GOT3 (cell line): Measurements from ENCODE around the gene CRACR2B.

Experiments
- DNase-seq: peaks from one replicate; lab custom pipeline; 2025; ENCODE audit warnings: mixed read lengths; lab: John Stamatoyannopoulos, UW

The CRACR2B gene

DNA sequence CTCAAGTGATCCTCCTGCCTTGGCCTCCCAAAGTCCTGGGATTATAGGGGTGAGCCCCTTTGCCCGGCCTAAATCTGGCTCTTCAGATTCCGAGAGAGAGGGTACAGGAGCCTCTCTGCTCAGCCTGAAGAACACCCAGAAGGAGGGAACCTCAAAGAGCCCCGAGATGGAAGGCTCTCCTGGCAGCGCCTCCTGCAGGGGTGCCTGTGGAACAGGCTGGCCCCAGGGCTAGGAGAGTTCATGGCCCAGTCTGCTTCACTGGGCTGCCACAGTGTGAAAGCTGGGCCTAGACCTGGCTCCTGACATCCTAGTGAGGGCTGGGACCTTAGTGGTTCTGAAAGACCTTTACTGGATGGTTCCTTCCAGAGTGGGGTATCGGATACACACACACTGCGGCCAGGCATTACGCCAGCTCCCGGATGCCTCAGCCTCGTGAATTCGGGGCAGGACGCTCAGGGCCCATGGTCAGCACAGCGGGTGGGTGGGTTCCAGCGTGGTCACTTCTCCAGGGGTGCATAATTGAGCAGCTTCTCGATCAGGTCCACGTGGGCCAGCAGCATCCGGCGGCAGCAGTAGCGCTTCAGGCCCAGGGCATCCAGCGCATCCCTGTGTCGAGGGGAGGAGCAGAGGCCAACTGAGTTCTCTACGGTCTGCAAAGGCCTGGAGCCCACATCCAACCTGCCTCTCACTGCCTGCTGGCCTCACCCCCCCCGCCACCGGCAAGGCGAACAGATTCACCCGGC lies 12.3 kb downstream of the CRACR2B start:
- no peak for DNase-seq

DNA sequence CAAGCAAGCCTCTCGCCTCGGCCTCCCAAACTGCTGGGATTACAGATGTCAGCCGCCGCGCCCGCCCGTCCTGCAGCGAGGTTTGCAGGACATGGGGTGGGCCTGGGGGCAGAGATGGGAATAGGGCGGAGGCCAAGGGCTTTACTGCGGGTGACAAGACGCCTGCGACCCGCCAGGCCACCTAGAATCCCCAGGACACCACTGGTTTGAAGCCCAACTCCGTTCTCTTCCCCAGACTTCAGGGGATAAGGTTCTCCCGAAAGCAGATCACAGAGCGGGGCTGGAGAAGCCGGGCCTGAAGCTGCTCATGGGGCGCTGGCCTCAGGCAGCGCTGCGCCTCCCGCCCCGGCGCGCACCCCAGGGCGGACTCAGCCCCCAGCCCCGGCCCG lies 14.3 kb downstream of the CRACR2B start:
- no peak for DNase-seq

DNA sequence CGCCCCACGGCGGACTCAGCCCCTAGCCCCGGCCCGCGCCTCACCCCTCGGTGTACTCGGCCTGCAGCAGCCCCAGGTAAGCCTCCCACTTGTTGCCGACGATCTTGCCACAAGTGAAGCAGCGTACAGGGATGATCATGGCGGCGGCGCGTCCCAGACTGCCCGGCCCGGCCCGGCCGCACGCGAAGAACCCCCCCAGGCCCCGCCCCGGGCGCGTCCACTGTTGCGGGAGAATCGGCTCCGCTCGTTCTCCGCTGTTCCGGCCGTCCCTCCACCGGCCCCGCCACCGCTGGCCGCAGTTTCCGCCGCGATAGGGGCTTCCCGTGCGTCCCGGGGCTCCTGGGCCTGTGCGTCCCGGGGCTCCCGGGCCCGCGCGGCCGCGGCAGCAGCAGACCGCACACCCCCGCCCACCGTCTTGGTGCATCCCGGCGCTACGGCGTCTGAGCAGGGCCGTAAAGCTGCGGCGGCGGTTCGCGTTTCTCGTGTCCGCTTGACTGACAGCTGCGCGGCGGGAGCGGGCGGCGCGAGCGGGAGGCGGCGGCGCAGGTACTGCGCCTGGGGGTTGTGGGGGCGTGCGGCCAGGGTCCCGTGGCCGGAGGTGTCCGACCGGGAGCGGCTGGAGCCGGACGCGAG lies 14.8 kb downstream of the CRACR2B start, which contains the start of the genes POLR2L and TSPAN4:
TSS of gene POLR2L (minus strand) at position 160 of the 633 bp plus-strand sequence. CDS start at position 139, 21 bp downstream.
TSS of gene TSPAN4 (plus strand) at position 483 of the 633 bp plus-strand sequence. CDS start 7,453 bp downstream, outside the sequence.
- DNase-seq, result peak; percentile 16

DNA sequence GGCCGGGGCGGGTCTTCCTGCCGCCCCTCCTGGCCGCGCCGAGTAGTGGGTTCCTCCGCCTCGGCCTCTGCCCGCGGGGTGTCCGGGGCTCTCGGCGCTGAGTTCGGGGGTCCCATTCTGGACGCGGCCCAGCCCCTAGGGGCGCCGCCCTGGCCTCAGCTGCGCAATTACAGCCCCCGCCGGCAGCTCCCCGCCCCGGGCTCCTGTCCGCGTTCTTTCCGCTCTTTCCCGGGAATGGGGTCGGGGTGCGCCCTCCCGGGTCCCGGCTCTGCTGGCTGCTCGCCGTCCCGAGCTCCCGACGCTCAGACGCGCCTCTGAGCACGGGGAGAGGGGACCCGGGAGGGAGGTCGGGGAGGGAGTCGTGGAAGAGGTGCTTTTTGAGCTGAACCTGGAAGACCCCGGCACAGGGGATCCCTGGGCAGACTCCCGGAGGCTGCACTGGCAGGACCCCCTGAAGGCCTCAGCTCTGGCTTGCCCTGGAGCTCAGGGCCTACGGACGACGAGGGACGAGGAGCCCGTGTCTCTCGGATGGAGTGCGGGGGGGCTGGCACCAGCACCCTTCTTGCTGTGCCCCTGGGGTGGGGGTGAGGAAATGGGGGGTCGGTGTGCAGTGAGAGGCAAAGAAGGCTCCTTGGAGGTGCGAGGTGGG lies 15.5 kb downstream of the CRACR2B start:
- DNase-seq, result no peak

DNA sequence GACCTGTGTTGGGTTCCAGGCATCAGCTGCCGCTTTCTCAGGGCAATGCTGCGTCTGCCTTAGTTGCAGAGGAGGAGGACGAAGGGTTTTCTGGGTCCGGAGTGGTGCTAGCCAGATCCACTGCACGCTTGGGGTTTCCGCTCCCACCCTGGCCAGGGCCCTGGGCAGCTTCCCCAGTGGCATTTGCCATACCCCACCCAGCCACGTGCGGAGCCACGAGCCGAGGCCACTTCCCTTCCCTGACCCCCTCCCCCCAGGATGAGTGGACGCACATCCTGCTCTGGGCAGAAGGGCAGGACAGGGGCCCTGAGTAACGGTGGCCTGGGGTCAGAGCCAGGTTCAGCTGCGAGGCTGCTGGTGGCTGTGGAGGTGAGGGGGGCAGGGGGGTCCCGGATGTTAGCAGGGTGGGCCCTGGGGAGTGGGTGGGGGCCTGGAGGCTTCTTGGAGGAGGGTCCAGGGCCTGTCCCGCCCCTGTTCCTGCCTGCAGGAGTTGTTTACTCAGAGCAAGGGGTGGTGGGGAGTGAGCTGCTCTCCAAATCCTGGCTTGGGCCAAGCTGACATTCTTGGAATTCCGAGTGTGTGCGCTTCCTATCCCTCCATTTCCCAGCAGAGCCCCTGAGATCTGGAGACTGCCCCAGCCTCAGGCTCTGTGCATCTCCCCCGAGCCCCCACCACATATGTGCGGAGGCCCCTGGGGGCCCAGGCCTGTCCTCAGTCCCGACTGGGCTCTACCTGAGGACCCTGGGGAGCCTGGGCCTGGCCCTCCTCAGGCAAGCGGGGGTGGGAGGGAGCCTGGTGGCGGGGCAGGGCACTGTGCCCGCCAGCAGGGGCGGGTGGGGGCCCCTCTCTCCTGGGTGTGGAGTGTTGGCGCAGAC lies 16.3 kb downstream of the CRACR2B start:
- peak; percentile 44 for DNase-seq

DNA sequence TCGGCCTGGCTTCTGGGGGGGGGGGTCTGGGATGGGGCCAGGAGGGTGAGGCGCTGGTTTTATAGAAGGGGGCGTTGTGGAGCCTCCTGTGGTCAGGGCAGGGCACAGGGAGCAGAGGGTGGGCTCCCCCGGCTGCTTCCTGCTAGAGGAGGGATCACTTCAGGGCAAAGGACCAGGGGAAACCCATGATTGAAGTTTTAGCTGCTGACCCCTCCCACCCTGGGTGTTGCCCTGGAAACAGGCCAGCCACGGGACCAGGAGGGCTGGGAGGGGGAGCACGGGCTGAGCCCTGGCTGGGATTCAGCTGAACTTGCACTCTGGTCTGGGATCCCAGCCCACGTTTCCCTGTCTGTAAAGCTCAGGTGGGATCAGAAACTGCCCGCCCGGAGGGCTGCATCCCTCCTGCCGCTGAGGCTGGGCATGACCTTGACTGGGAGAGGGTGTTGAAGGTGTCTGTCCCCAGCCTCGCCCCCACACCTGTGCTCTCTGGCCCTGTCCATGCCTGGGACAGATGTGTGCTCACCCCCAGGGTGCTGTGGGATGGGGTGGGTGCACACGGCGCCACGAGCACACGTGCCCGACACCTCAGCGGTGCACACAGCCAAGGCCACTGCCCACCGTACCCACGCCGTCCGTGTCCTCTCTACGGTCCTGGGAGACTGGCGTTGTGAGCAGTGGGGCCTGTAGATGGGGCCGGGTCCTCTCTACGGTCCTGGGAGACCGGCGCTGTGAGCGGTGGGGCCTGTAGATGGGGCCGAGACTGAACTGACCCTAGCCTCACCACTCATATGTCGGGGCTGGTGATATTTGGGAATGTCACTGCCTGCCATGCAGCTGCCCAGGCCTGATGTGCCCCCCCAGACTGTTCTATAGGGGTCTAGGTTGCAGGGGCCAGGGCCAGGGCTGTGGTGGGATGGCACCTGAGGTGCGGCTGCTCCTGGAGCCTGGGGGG lies 17.2 kb downstream of the CRACR2B start:
- DNase-seq, result no peak

DNA sequence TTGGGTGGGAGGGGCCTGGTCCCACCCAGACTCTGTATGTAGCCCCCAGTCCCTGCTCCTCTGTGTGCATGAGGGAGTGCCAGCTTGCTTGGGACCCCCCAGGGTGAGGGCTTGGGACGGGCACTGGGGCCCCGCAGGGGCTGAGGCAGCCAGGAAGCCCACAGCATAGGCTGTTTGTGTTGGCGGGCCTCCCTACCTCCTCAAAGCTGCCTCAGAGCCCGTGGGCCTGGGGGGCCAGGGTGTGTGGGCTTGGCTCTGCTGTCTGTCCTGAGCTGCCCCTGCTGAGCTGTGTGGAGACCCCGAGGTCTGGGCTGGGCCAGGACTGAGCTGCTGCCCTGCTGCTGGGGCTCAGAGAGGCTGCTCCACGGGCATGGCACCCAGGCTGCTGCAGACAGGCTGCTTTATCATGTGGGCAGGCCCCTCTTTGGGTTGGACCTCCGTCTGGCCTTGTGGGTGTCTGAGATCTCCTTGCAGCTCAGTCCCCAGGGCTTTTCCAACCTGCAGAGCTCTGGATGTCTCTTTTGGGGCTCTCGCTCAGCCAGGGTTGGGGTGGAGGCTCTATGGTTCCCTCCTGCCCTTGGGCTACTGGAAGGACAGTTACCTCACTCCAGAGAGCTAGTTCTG lies 18.3 kb downstream of the CRACR2B start:
- no peak for DNase-seq

DNA sequence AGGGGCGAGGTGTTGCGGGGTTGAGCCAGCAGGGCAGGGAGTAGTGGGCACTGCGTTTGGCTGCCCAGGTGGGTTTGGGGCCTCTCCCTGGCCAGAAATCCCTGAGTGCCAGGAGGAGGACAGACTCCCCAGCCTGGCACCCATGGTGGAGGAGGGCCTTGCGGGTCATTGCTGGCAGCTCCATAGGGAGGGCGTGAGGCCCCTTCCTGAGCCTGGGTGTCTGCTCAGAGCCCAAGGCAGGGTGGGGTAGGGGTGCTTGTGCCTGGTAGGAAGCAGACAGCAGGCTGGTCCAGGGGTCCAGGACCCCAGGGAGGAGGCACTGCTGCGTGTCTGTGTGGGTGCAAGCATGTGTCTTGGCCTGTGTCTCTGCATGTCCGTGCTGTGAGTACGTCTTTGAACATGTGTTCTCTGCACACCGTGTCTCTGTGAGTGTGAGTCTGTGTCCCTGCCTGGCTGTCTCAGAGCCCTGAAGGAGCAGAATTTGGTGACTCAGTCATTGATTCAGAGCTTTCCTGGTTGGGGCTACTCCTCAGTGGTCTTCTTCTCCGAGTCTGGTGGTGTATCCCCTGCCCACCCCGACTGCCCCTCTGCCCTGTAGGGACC lies 18.9 kb downstream of the CRACR2B start:
- DNase-seq, result no peak

DNA sequence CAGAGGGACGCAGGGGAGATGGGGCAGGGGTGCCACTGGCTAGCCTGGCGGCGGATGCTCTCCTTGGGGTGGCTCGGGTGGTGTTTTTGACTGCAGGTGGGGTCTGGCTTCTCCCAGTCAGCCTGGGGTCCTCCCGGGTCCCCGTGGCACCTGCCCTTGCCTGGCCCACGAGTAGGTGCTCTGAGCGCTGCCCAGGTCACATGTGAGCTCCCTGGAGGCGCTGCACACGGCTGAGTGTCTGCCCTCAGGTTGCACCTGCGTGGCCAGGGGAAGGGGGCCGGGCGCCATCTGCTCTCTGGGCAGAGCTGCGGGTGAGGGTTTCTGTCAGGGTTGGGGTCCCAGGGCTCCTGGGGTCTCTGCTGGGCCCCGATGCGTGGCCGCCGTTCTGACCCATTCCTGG lies 20.2 kb downstream of the CRACR2B start:
- DNase-seq, result no peak

DNA sequence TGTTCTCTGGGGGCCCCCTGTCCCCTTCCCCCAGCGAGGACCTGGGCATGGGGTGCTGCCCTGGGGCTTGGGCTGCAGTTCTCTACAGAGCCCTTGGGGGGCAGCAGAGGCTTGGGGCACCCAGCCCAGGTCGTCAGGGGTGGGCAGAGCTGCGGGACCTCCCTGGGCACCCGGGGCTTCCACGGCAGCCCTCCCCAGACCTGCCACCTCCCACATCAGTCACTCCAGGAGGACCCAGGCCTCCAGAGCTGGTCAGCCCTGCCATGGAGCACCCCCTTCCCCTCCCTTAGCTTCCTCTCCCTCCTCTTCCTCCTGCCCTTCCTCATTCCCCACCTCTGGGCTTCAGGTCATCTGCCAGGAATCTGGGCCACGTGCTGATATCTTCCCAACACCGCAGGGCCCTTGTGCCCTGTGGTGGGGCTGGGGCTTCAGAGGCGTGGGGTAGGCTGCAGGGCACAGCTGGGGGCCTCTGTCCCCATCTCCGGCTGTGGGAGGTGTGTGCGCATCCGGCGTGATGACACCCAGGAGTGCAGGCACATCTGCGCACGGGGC lies 20.7 kb downstream of the CRACR2B start:
- no peak for DNase-seq

DNA sequence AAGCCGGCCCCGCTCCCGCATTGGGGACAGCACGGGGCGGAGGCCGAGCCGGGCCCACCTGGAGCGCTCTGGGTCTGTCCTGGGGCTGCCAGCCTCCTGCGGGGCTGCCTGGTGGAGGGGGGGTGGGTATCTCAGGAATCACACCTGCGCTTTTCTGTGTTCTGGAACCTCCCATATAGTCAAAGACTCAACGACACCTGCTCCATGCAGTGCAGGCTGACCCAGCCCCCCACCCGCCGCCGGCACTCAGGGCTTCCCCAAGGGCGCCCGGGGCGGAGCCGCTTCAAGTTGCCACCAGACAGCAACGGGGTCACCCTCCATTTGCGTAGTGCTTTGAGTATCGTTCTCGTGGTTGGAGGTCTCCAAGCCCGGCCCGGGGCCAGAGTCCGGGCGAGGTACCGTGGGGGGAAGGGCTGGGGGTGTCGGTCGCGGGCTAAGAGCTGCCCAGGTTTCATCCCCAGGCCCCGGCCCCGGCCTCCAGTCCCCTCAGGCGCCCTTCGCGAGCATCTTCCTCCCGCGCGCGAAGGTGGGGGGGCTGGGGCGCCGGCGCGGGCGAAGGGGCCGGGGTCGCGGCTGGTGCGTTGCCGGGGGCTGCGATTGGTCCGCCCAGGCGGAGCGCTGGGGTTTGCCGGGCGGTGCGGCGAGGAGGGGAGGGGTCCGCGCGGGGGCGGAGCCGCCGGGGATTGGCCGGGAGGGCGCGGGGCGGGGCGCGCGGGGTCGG lies 21.5 kb downstream of the CRACR2B start:
- DNase-seq, result no peak

DNA sequence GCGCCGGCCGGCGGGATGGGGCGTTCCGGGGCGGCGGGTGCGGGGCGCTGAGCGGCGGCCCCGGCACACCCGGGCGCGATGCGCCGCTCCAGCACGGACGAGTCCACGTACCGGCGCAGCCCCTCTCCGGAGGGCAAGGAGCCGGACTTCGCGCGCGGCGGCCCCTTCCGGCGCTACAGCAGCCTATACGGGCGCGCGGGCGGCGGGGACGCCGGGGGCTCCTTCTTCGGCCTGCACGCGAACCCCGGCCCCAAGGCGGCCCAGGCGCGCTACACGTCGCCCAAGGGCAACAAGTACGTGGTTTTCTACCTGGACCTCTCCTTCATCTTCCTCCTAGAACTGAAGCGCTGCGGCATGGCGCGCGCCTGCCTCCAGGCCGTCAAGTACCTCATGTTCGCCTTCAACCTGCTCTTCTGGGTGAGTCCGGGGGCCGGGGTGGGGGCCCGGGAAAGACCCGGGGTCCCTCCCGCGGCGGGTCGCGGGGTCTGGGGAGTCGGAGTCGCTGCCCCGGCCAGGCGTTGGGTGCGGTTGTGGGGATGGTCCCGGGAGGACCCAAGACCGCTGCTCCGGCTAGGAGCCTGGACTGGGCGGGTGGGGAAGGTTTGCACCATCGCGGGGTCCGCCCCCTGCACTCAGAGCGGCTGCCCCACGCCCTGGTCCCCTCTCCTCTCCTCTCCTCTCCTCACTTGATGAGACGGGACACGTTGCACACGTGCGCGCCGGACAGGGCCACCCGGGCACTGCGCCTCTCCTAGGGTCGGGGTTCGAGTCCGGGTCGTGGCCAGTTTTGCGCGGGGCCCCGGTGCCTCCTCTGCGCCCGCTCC lies 22.4 kb downstream of the CRACR2B start:
- no peak for DNase-seq

DNA sequence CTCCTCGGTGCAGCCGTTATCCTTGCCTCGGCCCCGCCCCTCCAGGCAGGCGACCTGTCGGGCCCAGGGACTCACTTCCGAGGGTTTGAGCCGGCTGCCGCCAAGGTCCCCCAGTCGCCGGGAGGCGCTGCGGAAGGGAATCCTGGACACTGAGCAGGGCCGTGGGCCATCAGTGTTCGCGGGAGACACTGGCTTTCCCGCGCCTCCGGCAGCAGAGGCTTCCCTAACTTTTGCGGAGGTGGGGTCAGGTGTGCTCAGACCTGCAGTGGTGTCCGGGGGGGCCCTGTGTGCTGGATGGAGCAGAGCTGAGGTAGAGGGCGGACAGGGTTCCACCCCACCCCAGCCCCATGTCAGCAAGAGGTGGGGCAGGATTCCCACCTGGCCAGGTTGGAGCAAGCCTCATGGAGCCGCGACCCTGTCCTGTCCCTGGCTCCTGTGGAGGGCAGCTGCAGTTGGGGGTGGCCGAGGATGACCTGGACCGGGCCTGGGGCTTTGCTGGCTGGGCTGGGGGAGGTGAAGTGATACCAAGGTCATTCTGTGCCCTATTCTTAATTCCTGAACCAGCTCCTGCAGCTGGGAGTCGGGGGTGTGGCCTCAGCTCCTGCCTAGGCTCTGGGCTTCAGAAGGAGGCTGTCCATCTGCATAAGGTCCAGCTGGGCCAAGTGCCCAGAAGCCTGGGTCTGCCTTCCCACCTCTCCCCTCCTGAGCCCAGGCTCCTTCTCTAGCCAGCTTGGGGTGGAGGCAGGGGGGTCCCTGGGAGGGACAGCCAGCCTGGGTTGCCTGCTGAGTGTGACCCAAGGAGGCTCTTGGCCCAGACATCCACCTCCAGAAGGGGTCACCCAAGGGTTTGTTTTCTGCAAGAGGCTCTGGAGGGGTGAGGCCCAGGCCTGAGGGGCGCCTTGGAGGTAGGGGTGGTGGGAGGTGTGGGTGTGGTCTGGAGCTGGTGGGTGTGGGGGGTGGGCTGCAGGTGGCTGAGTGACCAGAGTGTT lies 23.4 kb downstream of the CRACR2B start:
- no peak for DNase-seq

DNA sequence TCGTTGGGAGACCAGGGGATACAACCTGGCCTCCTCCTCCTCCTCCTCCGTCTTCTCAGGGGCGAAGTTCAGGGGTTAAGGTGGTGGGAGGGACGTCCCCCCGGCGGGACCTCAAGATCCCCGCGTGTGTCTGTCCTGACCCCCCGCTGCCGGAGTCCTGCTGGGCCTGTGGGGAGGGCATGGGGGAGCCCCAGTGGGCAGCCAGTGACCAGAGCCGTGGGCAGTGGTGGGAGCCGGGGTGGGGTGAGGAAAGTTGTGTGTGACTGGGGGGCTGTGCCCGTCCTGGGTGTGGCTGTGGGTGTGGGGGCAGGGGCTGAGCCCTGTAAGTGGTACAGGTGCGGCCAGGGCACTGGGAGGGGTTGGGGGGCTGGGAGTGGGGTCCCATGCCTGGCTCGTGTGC lies 25.0 kb downstream of the CRACR2B start:
- DNase-seq, result no peak

DNA sequence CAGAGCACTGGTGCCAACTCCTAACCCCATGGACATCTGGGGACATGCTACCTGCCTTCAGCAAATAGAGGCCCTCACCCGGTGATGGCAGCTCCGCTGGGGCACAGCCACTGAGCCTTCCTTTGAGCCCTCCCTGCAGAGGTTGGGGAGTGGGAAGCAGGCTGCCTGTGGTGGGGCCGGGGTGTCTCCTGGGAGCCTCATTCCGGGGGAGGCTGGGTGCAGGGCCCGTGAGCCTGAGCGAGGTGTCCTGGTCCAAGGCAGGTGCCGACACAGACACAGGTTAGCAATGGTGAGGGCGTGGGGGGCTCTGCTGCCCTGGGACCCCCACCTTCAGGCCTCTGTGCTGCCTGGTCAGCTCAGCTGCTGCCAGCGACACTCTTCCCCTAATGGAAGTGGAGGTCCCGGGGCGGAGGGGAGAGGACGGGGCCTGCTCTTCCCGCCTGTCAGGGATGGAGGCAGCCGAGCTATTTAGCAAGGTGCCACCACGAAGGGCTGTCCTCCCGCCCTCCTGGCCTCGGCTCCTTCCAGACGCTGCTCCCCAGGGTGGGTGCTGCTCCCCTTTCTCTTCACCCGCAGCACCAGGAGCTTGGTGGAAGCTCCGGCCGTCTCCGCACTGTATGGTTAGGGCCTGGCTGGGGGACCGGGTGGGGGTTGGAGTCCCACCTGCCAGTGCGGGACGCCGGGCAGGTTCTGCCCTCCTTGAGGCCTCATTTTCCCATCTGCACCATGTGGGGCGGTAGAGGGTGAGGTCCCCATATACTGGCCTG lies 26.1 kb downstream of the CRACR2B start:
- DNase-seq, result no peak
